NCI-H1930 (cell line): Measurements from ENCODE around the gene FGF19.
A peak's percentile ranks its signal among the peaks of the same experiment; 100 is the strongest.
"Not testable (repeated sequence)": the region's sequence is repeated elsewhere in the genome, so short reads cannot be mapped to it uniquely, and the experiment has no call there.

ENCODE experiments used
- DNase-seq, 2 experiments: peaks; one replicate each; lab custom pipeline; 2025; lab: John Stamatoyannopoulos, UW

FGF19 gene

GRCh38 chr11:69696749-69697468 lies 6.9 kb downstream of the FGF19 start:
- DNase-seq, result no peak

DNA sequence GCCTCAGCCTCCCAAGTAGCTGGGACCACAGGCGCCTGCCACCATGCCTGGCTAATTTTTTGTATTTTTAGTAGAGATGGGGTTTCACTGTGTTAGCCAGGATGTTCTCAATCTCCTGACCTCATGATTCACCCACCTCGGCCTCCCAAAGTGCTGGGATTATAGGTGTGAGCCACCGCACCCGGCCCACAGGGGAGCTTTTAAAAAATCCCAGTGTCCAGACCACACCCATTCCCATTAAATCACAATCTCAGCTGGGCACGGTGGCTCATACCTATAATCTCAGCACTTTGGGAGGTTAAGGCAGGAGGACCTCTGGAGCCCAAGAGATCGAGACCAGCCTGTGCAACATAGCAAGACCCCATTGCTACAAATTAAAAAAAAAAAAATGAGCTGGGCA lies 7.8 kb downstream of the FGF19 start:
- not testable (repeated sequence) for DNase-seq

- no peak for DNase-seq
Measured at GRCh38 chr11:69695581-69695980, 8.2 kb downstream of the FGF19 start.

- no peak for DNase-seq
Measured at GRCh38 chr11:69694781-69695180, 9.0 kb downstream of the FGF19 start.

- no peak for DNase-seq
Measured at GRCh38 chr11:69692422-69692821, 11.4 kb downstream of the FGF19 start.

- no peak for DNase-seq
Measured at GRCh38 chr11:69691463-69691862, 12.4 kb downstream of the FGF19 start.

DNA sequence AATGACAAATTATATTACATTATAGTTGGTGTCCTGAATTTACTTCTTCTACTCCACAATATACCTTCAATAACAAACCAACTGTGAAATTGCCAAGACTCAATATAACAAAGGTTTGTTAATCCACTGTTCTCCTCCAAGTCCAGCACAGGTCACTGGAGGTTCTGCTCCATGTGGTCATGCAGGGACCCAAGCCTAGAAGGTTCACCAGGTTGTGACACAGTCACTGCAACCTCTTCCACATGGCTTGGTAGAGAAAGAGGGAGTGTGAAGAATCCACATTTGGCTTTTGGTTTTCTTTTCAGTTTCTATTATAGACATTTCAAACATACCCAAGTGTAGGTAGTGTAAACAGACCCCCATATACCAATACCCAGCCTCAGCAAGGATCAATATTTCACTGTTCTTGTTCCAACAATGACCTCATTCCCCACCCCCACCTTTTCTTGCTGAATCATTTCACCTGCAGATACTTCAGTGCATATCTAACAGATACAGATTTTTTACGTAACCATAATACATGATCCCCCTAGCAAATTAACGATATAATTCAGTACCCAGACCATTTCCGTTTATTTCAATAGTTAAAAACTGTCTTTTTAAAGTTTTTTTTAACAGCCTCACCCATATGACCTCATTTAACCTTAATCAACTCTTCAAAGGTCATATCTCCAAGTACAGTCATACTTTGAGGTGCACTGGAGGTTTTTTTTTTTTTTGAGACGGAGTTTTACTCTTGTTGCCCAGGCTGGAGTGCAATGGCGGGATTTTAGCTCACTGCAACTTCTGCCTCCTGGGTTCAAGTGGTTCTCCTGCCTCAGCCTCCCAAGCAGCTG lies 14.1 kb downstream of the FGF19 start:
- no peak for DNase-seq

DNA sequence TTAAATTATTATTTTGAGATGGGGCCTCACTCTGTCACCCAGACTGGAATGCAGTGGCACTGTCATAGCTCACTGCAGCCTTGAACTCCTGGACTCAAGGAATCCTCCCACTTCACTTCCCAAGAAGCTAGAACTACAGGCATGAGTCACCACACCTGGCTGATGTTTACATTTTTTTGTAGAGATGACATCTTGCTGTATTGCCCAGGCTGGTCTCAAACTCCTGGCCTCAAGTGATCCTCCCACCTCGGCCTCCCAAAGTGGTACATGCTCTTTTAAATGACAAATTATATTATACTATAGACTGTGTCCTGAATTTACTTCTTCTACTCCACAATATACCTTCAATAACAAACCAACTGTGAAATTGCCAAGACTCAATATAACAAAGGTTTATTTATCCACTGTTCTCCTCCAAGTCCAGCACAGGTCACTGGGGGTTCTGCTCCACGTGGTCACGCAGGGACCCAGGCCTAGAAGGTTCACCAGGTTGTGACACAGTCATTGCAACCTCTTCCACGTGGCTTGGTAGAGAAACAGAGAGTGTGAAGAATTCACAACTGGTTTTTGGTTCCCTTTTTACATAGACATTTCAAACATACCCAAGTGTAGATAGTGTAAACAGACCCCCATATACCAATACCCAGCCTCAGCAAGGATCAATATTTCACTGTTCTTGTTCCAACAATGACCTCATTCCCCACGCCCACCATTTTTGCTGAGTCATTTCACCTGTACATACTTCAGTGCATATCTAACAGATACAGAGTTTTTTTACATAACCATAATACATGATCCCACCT lies 15.7 kb downstream of the FGF19 start:
- not testable (repeated sequence) for DNase-seq

DNA sequence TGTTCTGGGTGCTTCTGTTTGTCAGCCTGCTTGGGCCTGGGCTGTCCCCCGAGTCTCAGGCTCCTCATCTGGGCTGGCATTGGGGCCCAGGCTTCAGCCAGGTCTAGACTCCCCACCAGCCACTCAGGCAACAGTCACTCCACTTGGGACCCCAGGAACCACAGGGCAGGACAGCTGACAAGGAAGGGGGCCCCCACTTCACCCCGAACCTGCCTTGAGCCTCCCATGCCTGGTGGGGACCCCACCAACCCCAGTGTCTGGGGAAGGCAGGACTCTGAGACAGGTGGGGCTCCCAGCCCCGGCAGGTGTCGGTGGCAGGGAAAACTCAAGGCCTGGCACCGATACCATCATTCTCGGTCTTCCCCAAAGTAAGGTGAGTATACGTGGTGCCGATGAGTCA lies 17.0 kb downstream of the FGF19 start:
- DNase-seq, result no peak

DNA sequence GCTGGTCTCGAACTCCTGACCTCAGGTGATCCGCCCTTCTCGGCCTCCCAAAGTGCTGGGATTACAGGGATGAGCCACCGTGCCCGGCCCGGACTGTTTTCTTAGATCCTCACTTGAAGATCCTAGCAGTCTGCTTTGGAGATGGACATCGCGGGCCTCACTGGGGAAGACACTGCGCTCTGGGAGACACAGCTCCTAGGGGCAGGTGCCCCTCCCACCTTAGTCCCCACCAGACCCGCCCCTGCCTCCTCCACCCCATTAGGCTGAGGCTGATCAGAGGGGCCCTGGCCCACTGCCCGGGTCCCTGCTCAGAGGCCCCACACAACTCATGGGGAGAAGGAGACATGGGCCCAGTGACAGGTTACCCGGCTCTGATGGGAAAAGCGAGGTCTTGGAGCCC lies 17.4 kb downstream of the FGF19 start:
- DNase-seq, result no peak

DNA sequence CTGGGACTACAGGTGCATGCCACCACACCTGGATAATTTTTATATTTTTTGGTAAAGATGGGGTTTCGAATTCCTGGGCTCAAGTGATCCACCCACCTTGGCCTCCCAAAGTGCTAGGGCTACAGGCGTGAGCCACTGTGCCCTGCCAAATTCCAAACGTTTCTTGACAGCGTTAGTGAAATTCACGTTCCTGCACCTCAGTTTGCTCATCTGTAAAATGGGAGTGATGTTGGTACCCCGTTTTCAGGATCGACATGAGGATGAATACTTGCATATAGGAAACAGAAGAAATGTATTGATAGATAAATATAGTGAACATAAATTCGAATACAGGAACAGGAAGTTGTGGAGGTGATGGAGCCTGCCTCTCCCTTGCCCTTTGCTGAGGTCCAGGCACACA lies 18.5 kb downstream of the FGF19 start:
- no peak for DNase-seq

GRCh38 chr11:69684651-69685050 lies 19.2 kb downstream of the FGF19 start:
- DNase-seq, result no peak

DNA sequence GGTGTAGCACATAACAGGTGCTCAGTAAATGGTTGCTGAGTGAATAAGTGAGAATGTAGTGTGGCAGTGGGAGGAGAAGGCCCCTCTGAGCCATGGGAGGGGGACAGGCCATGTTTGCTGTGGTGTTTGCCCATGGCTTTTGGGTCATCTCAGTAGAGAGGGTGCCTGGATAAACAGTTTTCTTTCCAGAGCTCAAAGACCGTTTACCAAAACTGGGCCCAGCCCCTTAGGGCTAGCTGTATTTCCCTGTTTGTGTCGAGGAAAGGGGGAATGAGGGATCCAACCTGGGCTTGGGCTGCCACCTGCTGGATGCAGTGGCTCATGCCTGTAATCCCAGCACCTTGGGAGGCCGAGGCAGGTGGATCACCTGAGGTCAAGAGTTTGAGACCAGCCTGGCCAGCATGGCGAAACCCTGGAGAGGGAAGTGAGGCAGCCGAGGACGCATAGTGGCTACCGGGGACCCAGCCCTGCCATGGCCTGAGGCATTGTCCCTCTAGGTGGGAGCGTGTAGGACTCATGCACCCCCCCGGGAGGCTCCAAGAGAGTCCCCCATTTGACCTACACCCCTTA lies 20.0 kb downstream of the FGF19 start:
- DNase-seq, result no peak

GRCh38 chr11:69682681-69683326 lies 21.0 kb downstream of the FGF19 start:
- DNase-seq, result no peak

DNA sequence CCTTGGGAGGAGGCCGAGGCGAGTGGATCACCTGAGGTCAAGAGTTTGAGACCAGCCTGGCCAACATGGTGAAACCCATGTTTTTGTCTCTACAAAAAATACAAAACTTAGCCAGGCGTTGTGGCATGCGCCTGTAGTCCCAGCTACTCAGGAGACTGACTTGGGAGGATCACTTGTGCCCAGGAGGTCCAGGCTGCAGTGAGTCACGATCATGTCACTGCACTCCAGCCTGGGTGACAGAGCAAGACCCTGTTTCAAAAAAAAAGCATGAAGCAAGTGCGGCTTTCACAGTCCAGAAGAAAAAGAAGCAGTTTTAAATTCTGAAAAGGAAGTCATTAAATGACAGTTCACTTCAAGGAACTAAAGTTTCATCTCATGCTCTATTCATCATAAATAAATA lies 21.6 kb downstream of the FGF19 start:
- DNase-seq, result no peak

GRCh38 chr11:69680688-69681087 lies 23.1 kb downstream of the FGF19 start:
- DNase-seq, result no peak

- no peak for DNase-seq
Measured at GRCh38 chr11:69677749-69678148, 26.1 kb downstream of the FGF19 start.

DNA sequence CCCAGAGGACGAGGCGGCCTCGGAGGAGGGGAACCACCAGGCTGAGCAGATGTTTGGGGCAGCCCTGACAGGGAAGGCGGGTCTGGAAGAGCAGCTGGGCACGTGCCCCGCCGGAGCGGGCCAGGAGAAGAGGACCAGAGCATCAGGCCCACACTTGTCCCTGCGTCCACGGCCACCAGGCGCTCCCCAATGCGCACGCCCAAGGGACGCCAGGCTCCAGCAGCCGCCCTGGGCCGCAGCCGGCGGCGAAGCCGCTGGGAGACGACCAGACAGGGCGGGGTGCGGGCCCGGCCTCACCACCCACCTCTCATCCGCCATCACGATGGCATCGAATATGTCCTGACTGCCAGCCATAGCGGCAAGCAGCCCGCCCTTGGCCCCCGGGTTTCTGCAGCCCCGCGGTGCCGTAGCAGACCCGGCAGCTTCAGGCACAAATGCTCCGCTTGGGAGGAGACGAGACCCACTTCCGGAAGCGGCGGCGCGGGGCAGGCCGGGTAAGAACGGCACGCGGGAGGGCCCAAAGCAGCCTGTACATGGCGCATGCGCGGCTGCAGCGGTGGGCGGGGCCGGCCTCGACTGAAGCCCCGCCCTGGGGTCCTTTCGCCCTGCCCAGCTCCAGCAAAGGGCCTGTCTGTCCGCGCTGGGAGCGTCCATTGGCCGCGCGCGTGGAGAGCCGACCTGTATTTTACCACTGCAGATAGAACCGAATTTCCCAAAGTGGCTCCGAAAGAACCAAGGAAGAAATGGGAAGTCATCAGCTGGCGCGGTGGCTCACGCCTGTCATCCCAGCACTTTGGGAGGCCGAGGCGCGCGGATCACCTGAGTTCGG lies 28.7 kb downstream of the FGF19 start, which contains the start of gene LTO1:
Gene LTO1 (minus strand): TSS at position 468 of the 829 bp plus-strand sequence. CDS start 114 bp downstream, at position 354.
- DNase-seq, result peak; percentile 83 to 91

DNA sequence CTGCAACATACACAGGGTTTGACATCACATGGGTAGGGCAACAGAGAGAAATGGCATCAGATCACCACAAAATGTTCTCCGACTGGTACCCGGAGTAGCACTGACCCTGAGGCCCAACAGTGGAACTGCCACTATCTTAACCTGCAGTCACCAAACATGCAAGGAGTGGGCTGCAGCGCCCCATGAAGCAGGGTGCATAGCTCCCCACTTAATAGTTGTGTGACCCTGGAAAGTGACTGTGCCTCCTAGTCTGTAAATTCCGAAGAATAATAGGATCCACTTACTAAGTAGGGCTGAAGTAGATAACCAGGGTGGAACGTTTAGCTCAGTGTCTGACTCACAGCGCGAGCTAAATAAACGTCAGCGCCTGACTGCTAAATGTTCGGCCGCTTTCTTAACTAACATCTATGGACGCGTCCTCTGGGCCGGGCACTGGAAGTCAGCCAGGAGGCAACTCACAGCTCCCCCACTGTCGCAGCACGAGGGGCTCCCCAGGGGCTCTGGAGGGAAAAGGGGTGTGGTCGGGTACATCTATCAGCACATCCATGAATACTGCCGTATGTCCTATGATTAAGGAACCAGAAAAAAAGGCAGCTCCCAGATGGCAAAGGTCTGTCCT lies 29.4 kb downstream of the FGF19 start:
- DNase-seq, result no peak
